Cardiac fibroblast (primary cell): ENCODE results near the gene GOLGA6B.

ENCODE experiments used
- DNase-seq, 2 donors: peaks; one replicate each; pipeline versions ENCODE4 v3.0.0 to v3.0.0-alpha.2; 2010; ENCODE audit warnings: low read depth in 2 of 2
- H3K4me3 ChIP-seq, 2 donors: replicated peaks in 1 of 2; 1 replicate in 1 of 2; 2 replicates in 1 of 2; pipeline ENCODE4 v1.5.1; 2011; ENCODE audit warnings: low read depth in 2 of 2, low read length in 2 of 2, mild to moderate bottlenecking in 2 of 2, moderate library complexity in 1 of 2
- CTCF ChIP-seq: IDR thresholded peaks from one replicate; pipeline ENCODE4 v1.5.1; 2011; ENCODE audit warnings: low read depth, mild to moderate bottlenecking, low read length, inconsistent platforms

GOLGA6B gene

GRCh38 chr15:72676838-72677237, 22.3 kb downstream of the GOLGA6B start:
- DNase-seq: no peak
- no peak overlapping the region for H3K4me3 ChIP-seq
- no peak for TF ChIP-seq CTCF

DNA sequence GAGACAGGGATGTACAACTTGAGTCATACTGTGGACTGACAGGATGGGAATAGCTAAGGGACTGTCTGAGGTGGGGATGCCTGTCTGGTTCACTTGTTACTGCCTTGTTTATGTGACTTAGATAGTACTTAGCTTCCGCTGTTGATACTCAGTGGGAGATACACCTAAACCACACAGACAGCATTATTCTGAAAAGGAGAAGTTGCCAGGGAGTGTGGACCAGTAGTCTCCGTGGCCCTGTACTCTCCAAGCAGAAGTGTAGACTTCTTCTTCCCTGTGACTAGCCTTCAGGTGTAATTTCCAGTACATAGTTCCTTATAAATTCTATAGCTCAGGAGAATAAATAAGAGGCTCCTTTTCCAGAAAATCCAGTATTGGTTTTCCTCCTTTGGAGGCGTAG, 26.4 kb downstream of the GOLGA6B start:
- TF ChIP-seq CTCF: no peak
- no peak overlapping the region for H3K4me3 ChIP-seq
- no peak for DNase-seq

- no peak overlapping the region for H3K4me3 ChIP-seq
- DNase-seq: no peak
- TF ChIP-seq CTCF: no peak
These were observed 28.3 kb downstream of the GOLGA6B start for GRCh38 chr15:72682772-72683171.

- H3K4me3 ChIP-seq: peak overlapping the region; percentile 73 to 84
- peak in 1 of 2 donors; percentile 0 for DNase-seq
- TF ChIP-seq CTCF: no peak
These were observed 30.9 kb downstream of the GOLGA6B start for GRCh38 chr15:72685301-72685924.

GRCh38 chr15:72685925-72686794, 31.7 kb downstream of the GOLGA6B start, which contains the start of the genes BBS4 and HIGD2B:
Gene BBS4 (plus strand): TSS chr15:72686207. CDS start chr15:72686228, 21 bp downstream.
Gene HIGD2B (minus strand): TSS chr15:72686182. CDS start chr15:72676374, 9,808 bp downstream.
- peak; percentile 87 for DNase-seq
- no peak for TF ChIP-seq CTCF
- H3K4me3 ChIP-seq: peak within 1 kb of the TSS; percentile 73 to 84

- no peak for DNase-seq
- TF ChIP-seq CTCF: no peak
- H3K4me3 ChIP-seq: no peak overlapping the region
These were observed 34.2 kb downstream of the GOLGA6B start for GRCh38 chr15:72688697-72689096.
